Cerebellar cortex (tissue), 1 donor: ENCODE data around the gene ID2.

Source experiments
- DNase-seq: peaks from one replicate; pipeline ENCODE4 v3.0.0-alpha.2; 2015; ENCODE audit warnings: low spot score

ID2 gene

GRCh38 chr2:8648441-8649213 lies 33.2 kb upstream of the ID2 start:
- no peak for DNase-seq

- DNase-seq, result no peak
Measured at GRCh38 chr2:8649718-8650117, 32.1 kb upstream of the ID2 start.

GRCh38 chr2:8650256-8650655 lies 31.6 kb upstream of the ID2 start:
- no peak for DNase-seq

- no peak for DNase-seq
Measured at GRCh38 chr2:8652774-8653426, 29.0 kb upstream of the ID2 start.

GRCh38 chr2:8653485-8653884 lies 28.4 kb upstream of the ID2 start:
- DNase-seq, result no peak

GRCh38 chr2:8654041-8654440 lies 27.8 kb upstream of the ID2 start:
- DNase-seq, result no peak

- DNase-seq, result no peak
Measured at GRCh38 chr2:8654483-8654882, 27.4 kb upstream of the ID2 start.

- no peak for DNase-seq
Measured at GRCh38 chr2:8656160-8656641, 25.7 kb upstream of the ID2 start.

- no peak for DNase-seq
Measured at GRCh38 chr2:8656811-8657210, 25.0 kb upstream of the ID2 start.

- DNase-seq, result no peak
Measured at GRCh38 chr2:8657423-8658062, 24.3 kb upstream of the ID2 start.

- no peak for DNase-seq
Measured at GRCh38 chr2:8658064-8658862, 23.6 kb upstream of the ID2 start.

- DNase-seq, result no peak
Measured at GRCh38 chr2:8659092-8659734, 22.6 kb upstream of the ID2 start.

- no peak for DNase-seq
Measured at GRCh38 chr2:8659735-8660492, 21.9 kb upstream of the ID2 start.

GRCh38 chr2:8661235-8661634 lies 20.6 kb upstream of the ID2 start:
- DNase-seq, result no peak

GRCh38 chr2:8661736-8662135 lies 20.1 kb upstream of the ID2 start:
- no peak for DNase-seq

GRCh38 chr2:8662239-8662879 lies 19.5 kb upstream of the ID2 start:
- DNase-seq, result no peak

GRCh38 chr2:8663997-8664396 lies 17.9 kb upstream of the ID2 start:
- no peak for DNase-seq

GRCh38 chr2:8666581-8666980 lies 15.3 kb upstream of the ID2 start:
- no peak for DNase-seq

GRCh38 chr2:8667896-8668512 lies 13.9 kb upstream of the ID2 start:
- no peak for DNase-seq
